ENCODE measurements around the gene ERLEC1.
"Not testable (repeated sequence)": the region's sequence is repeated elsewhere in the genome, so short reads cannot be mapped to it uniquely, and the experiment has no call there.

Gene ERLEC1, protein sequence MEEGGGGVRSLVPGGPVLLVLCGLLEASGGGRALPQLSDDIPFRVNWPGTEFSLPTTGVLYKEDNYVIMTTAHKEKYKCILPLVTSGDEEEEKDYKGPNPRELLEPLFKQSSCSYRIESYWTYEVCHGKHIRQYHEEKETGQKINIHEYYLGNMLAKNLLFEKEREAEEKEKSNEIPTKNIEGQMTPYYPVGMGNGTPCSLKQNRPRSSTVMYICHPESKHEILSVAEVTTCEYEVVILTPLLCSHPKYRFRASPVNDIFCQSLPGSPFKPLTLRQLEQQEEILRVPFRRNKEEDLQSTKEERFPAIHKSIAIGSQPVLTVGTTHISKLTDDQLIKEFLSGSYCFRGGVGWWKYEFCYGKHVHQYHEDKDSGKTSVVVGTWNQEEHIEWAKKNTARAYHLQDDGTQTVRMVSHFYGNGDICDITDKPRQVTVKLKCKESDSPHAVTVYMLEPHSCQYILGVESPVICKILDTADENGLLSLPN

GRCh38 chr2:53786705-53787613, at the start of gene ERLEC1, which contains the start of gene ASB3:
ERLEC1 (plus strand) TSS chr2:53787044; CDS start chr2:53787211, 167 bp downstream.
ASB3 (minus strand) TSS chr2:53786953; CDS start chr2:53765572, 21,381 bp downstream.
- peak; percentile 96 for DNase-seq (ENCODE audit: low read depth, low spot score)

GRCh38 chr2:53737091-53737490, 49.8 kb upstream of the ERLEC1 start:
- DNase-seq (ENCODE audit: low read depth, low spot score): no peak

GRCh38 chr2:53739032-53739431, 47.8 kb upstream of the ERLEC1 start:
- no peak for DNase-seq (ENCODE audit: low read depth, low spot score)

DNA sequence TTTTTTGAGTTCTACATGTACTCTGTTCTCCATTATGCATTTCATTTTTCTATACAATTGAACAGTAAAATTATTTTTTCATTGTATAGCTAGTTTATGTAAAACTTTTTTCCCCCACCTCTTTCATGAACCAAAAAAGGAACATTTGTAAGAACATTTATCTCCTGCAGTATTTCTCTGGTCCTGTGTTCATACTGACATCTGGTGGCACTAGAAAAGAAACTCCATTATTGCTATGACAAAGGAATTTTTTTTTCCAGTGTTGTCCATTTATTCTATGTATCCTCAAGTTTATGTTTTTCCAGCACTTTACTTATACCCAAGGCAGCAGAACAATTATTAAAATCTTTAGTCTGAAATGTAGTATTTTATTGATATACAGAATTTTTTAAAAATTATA, 46.7 kb upstream of the ERLEC1 start:
- peak; percentile 57 for DNase-seq (ENCODE audit: low read depth, low spot score)

DNA sequence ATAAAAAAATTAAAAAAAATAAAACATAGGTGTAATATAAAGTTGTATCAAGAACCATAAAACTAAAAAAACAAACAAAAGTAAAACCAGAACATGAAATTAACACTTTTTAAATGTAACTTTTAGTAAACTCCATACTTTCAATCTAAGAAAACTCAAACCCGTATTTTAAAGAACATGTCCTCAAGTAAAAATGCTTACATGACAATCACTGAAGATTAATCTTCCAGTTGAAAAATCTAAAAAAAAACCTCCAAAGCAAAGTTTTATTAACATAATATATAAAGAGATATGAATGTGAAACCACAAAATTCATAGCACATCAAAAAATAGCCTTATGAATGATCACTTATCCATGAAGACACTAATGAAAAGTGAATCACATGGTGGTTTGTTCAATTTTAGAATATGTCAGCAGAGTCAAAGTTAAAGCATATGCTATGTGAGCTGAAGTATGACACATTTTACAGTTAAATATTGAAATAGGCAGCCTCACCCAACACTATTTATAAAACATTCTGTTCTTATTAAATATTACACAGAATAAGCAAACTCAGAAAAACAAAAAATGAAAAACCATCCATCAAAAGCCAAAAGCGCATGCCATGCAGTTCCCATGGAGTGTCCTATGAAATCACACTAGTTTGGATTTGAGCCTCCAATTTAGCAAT, 42.3 kb upstream of the ERLEC1 start:
- DNase-seq (ENCODE audit: low read depth, low spot score): no peak

GRCh38 chr2:53750041-53750768, 36.6 kb upstream of the ERLEC1 start:
- no peak for DNase-seq (ENCODE audit: low read depth, low spot score)

- DNase-seq (ENCODE audit: low read depth, low spot score): peak; percentile 8
These were observed 35.1 kb upstream of the ERLEC1 start for GRCh38 chr2:53751728-53752127.

DNA sequence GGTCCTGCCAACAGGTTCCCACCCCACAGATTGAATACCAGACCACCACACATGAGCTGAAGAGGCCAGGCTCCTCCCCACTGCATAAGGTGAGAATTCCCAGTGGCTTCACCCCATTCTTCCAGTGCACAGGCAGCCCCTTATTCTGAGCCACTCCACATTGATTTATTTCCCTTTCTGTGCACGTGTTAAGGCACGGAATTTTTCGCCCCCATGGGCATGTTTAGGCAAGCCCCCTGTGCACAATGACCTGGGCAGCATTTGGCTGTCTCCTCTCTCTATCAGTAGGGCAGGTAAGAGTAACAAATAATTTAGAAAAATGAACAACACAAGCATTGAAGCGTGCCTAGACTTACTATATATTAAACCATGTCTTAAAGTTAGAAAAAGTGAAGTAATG, 34.5 kb upstream of the ERLEC1 start:
- no peak for DNase-seq (ENCODE audit: low read depth, low spot score)

GRCh38 chr2:53753041-53753440, 33.8 kb upstream of the ERLEC1 start:
- DNase-seq (ENCODE audit: low read depth, low spot score): no peak

DNA sequence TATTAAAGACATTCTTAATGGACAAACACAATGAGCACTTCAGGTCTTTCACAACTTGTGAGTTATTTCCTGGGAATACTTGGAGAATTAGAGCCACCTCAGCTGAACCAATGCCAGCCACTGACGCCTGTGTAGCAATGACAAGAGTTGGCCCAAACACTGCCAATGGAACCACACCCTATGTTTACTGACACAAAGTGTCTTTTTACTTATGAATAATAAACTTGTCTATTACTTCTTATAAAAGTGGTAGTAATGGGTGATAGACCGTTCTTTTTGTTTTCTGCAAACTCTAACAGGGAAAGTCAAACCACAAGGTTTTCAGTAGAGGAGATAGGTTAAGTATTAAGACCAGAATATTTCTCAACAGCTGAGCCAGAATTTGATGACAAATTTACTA, 31.7 kb upstream of the ERLEC1 start:
- DNase-seq (ENCODE audit: low read depth, low spot score): no peak

DNA sequence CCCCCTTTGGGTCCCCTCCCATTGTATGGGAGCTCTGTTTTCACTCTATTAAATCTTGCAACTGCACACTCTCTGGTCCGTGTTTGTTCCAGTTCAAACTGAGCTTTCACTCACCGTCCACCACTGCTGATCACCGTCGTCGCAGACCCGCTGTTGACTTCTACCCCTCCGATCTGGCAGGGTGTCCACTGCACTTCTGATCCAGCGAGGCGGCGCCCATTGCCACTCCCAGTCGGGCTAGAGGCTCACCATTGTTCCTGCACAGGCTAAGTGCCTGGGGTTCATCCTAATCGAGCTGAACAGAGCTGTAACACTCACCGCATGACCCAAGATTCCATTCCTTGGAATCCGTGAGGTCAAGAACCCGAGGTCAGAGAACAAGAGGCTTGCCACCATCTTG, 30.2 kb upstream of the ERLEC1 start:
- DNase-seq (ENCODE audit: low read depth, low spot score): no peak

DNA sequence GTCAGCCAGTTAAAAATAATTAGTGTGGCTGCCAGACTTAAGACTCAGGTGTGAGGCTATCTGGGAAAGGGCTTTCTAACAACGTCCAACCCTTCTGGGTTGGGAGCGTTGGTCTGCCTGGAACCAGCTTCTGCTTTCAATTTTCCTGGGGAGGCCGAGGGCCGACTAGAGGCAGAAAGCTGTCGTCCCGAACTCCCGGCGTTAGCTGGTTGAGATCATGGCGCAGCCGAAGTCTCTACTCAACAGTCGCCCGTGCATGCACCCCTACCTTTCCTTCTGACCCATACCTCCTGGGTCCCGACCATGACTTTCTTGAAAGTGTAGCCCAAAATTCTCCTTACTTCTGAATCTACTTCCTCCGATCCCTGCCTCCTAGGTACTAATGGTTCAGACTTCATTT, 29.6 kb upstream of the ERLEC1 start:
- not testable (repeated sequence) for DNase-seq (ENCODE audit: low read depth, low spot score)

DNA sequence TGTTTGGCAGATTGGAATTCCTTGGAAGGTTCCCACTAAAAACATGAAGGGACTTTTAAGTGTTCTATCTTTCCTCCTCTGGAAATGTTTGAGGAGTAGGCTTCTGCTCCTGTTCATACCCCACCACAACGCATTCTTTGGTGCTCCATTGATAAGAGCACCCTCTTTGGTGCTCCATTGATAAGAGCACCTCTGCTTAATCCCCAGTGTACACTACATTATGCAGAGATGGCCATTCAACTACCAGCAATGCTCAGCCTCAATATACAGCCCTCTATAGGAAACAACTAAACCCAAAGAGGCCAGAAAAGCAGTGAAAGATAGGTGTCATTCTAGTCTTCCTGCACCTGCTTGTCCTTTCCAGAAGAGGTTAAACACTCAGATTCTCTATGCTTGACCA, 21.1 kb upstream of the ERLEC1 start:
- DNase-seq (ENCODE audit: low read depth, low spot score): no peak

DNA sequence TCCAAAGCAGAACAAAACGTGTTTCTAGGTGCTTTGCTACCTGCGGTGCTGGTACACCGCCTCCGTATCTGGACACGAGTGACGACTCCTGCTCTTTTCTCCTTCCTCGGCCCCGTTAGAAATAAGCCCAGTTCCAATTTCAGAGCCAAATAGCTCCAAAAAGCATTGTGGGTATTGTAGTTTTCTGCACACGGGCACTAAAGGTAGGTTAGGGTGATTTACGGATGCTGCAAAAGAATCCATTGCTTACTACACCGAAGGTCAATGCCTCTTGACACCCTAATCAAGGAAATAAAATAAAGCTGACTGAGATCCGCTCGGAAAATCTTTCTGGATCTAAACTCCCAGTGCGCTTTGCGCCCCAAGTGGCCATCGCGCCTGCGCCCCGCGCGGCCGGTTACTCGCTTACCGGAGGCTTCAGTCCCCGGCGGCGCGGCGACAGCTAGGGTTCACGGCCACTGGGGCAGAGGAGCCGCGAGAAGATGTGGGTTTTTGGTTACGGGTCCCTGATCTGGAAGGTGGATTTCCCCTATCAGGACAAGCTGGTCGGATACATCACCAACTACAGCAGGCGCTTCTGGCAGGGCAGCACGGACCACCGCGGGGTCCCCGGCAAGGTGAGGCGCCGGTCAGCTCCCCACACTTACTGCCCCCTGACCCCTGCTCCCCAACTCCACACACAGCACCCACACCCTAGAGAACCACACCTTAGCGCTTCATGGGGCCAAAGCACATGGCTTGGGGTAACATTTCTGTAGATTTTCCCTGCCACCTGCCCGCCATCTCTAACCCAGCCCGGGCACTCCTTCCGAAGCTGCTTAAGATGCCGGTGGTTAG, 19.2 kb upstream of the ERLEC1 start, which contains the start of gene CHAC2:
CHAC2 (plus strand) TSS at position 400 of the 837 bp plus-strand sequence; CDS start at position 483, 83 bp downstream.
- DNase-seq (ENCODE audit: low read depth, low spot score): peak; percentile 94

DNA sequence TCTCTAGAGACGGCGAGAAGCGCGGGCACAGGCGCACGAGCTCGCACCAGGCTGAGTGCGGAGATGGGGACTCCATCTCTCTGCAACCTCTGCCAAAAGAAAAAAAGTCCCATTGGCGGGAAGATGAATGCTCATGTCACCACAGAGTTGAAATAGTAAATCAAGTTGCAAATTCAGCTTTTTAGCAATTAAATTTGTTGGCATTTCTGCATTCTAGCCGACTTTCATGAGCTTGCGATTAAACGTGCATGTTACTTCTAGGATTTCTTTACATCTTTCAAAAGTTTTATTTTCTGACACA, 18.7 kb upstream of the ERLEC1 start:
- DNase-seq (ENCODE audit: low read depth, low spot score): no peak

DNA sequence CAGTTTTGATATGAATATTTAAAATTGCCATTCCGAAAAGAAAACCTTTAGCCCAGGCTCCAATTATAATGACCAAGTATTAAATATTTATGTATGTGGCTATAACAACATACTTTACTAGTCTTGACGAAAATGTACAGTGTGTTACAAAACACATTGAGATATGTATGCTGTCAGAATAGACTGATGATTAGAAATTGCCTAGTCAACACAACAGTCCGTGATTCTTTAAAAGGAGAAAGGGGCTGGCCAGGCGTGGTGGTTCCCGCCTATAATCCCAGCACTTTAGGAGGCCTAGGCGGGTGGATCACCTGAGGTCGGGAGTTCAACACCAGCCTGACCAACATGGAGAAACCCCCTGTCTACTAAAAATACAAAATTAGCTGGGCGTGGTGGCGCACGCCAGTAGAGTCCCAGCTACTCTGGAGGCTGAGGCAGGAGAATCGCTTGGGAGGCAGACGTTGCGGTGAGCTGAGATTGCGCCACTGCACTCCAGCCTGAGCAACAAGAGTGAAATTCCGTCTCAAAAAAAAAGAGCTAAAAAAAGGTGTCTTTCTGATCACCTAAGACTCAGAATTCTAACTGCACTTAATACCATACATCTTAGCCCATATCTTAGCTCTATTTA, 17.4 kb upstream of the ERLEC1 start:
- DNase-seq (ENCODE audit: low read depth, low spot score): no peak

DNA sequence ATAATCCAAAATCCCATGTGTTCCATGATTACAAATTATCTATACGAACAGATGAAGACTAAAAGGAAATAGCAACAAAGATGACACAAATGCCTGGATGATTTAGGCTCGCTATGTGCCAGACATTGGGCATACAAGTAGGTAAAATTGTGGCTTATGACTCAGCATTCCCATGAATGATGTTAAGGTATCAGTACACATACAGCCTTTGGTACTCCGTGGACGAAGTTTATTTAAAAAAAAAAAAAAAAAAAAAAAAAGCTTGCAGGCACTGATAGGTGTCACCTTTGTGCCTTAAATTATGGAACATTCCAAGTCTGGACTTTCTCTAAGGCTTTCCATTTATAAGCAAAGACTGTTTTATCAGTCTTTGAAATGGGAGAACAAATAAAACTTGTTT, 16.6 kb upstream of the ERLEC1 start:
- peak; percentile 22 for DNase-seq (ENCODE audit: low read depth, low spot score)

- no peak for DNase-seq (ENCODE audit: low read depth, low spot score)
These were observed 9.7 kb upstream of the ERLEC1 start for GRCh38 chr2:53777134-53777533.

DNA sequence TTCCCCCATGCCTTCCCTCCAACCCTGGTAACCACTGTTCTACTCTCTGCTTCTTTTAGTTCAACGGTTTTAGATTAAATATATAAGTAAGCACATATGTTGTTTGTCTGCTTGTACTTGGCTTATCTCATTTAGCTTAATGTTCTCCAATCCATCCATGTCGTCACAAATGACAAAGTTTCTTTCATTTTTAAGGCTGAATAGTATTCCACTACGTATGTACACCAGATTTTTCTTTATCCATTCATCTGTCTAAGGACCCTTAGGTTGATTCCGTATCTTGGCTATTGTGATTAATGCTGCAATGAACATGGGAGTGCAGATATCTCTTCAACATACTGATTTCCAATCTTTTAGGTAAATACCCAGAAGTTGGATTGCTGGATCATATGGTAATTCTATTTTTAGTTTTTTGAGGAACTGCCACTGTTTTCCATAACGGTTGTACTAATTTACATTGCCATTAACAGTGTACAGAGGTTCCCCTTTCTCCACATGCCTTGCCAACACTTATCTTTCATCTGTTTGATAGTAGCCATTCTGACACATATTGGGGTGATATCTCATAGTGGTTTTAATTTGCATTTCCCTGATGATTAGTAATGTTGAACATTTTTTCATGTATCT, 8.2 kb upstream of the ERLEC1 start:
- no peak for DNase-seq (ENCODE audit: low read depth, low spot score)
